Stimulated activated CD8-positive, alpha-beta memory T cell treated with anti-CD3 and anti-CD28 coated beads, Interleukin-2, amount 100 ng/mL, for 1 hour (primary cell): ENCODE measurements around the gene RAP1GDS1.
"Not testable (repeated sequence)": the region's sequence is repeated elsewhere in the genome, so short reads cannot be mapped to it uniquely, and the experiment has no call there.

Source experiments
- DNase-seq, 2 donors: peaks; one replicate each; pipeline ENCODE4 v3.0.0-alpha.2; 2020; ENCODE audit warnings: low read depth in 2 of 2

RAP1GDS1 gene

DNA sequence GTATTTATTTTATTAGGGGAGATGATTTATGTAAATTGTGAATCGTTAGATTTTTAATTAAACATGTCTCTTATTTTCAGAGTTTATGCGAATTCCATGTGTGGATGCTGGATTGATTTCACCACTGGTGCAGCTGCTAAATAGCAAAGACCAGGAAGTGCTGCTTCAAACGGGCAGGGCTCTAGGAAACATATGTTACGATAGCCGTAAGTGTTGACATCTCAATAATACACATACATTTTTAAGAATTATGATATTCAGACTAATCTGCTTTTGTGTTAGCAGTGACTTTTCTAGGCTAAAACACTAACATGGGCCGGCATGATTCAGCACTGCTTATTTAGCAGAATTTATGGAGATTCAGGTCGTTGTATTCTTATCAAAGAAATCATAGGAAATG is 91.2 kb downstream of the RAP1GDS1 start:
- DNase-seq, result no peak

DNA sequence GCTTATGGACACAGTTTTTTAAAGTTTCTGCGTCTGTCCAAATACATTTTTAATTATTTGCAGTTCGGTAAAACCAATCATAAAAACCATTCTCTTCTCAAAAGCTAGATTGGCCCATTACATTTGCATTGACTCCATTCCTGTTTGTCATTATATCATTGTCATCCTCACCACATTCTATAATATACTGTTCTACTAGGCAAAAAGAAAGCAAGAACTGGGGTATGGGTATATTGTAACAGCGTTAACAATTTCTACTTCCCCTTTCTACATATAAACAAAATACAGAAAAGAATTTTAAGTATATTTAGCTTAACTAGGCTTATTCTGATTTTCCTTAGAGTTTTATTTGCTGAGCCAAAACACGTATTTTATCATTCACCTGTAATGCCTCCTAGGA is 91.8 kb downstream of the RAP1GDS1 start:
- DNase-seq, result no peak

DNA sequence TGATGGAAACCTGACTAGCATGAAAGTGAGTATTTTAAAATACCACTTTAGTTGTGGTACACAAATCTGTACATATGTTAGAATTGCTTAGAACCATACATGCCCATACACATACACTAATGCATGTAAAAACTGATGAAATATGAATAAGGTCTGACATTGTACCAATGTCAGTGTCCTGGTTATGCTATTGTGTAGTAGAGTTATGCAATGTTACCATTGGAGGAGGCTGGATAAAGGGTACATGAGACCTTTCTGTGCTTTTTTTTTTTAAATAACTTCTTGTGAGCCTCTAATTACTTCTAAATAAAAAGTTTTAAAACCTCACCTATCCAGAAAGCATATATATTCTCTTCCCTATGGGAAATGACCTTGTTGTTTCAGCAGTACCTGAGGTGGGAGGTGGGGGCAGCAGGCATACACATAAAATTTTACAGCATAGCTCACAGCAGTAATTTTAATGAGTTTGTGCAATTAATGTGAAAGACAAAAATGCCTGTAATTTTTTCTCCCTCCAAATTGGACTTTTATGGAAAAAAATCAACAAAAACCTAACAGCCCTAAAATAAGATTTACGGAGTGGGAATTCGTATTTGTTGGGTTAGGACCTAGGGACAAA is 97.6 kb downstream of the RAP1GDS1 start:
- DNase-seq, result no peak

DNA sequence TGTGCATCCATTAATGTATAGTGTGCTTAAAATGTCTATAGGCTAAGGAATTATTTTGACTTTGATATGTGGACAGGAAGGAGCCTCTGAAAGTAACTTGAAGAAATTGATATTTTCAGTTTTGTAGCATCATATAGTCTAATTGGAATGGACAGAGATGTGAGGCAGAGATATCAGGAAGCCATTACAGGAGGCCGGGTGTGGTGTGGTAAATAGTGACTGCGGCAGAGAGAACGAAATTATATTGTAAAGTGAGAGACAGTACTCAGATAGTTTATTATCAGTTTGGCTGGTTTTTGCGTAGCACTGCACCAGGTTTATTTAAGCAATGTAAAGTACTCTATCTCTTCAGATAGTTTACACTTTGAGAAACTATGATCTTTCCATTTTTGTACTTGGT is 98.5 kb downstream of the RAP1GDS1 start:
- DNase-seq, result no peak

DNA sequence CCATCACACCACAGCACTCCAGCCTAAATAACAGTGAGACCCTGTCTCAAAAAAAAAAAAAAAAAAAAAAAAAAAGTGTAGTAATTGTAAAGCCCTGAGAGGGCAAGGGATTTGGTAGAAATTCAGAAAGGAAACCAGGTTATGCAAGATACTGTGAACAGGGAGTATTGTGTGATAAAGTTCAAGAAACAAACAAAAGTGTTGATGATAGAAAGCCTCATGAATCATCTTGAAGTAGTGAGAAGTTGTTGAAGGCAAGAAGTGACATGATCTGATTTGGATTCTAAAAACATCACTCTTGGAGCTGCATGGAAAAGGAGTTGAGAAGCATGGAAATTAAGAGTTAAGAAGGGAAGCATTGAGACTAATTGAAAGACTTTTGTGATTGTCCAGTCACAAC is 102.2 kb downstream of the RAP1GDS1 start:
- DNase-seq, result no peak

DNA sequence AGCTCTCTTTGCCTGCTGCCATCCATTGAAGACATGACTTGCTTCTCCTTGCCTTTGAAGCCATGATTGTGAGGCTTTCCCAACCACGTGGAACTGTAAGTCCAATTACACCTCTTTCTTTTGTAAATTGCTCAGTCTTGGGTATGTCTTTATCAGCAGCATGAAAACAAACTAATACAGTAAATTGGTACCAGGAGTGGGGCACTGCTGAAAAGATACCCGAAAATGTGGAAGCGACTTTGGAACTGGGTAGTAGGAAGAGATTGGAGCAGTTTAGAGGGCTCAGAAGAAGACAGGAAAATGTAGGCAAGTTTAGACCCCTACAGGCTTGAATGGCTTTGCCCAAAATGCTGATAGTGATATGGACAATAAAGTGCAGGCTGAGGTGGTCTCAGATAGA is 105.1 kb downstream of the RAP1GDS1 start:
- not testable (repeated sequence) for DNase-seq

DNA sequence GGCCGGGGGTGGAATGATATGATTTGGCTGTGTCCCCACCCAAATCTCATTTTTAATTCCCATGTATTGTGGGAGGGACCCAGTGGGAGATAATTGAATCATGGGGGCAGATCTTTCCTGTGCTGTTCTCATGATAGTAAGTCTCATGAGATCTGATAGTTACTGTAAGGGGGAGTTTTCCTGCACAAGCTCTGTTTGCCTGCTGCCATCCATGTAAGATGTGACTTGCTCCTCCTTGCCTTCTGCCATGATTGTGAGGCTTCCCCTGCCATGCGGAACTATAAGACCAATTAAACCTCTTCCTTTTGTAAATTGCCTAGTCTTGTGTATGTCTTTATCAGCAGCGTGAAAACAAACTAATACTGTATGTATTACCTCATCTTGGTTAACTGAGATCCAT is 106.8 kb downstream of the RAP1GDS1 start:
- DNase-seq, result not testable (repeated sequence)

DNA sequence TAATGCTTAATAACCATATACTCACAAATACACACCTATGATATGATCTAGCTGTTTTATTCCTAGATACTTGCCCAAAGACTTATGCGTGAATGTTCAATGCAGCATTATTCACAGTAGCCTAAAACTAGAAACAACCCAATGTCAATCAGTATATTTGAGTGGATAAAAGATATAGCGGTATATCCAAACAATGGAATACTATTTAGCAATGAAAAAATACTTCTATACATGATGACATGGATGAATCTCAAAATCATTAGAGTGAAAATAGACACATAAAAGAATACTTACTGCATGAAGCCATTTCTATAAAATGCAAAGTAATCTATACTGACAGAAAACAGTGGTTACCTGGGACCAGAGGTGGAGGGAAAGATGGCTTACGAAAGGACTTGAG is 108.1 kb downstream of the RAP1GDS1 start:
- no peak for DNase-seq

DNA sequence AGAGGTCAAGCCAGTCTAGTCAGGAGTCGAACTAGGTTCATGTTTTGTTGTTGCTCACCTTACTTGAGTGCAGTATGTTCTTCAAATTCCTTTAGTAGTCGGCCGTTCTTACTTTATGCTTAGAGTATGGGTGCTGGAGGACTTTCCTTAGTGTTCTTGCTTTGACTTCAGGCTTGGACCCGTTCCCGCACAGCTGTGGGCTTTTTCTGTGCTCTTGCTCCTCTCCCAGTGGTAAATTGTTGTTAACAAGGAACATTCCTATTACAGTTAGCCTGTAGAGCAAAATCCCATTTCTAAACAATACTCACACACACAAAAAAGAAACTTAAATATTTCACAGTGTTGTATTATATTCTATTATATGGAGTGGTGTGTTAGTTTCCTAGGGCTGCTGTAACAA is 113.5 kb downstream of the RAP1GDS1 start:
- DNase-seq, result no peak

DNA sequence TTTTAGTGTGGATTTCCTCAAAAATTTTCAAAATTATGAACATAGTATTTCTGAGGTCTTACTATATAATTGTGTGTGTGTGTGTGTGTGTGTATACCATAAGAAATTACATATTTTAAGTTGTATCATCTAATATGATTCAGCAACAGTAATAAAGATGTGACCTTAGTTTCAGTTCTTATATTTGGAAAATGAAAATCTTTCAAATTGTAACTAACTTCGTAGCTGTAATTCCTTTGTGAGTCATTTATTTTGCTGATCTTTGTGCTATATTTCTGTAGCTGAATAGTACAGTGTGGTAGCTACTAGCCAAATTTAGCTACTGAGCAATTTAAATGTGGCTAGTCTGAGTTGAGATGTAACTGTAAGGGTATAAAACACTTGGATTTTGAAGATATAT is 116.4 kb downstream of the RAP1GDS1 start:
- DNase-seq, result no peak

DNA sequence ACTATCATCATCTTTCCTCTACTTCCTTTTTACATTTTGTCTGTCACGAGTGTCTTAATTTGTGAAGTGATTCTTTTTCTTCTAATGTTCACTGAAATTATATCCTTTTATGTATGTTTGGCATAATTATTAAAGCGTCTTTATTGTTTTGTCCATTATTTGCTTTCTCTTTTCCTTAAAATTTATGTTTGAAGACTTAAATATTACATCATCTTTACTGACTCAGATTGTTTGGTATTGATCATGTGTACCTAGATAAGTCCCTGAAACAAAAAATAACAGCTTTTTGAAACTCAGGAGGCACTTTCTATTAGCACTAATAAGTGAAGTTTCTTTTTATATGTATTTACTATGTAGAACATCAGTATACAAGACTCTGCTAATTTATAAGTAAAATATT is 120.1 kb downstream of the RAP1GDS1 start:
- DNase-seq, result no peak

DNA sequence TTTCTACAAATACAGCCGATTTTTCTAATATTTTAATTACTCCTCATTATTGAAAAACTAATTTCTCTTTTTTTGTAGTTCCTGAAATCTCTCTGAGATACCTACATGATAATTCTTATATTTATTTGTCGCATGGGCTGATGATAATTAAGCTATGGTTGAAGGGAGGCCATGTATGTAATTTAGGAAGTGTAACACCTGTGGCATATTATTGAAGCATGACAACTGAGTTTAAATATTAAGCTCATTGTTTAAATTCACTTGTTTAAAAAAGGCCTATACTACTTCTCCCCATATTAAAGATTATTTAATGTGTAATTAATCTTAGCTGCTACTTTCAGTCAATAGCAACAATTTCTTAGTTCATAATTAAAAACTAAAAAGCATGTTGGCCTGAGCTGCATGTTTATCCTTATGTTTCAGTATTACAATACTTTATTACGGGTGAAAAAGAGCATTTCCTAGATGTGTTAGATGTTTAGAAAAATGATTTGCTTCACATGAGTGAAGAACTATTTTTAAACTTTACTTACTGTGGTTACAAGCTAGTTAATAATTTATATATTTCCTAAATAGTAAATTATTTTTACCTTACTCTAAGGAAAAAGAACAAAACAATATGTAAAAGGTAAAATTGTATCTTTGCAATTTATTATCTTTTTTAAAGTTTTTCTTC is 122.4 kb downstream of the RAP1GDS1 start:
- no peak for DNase-seq

DNA sequence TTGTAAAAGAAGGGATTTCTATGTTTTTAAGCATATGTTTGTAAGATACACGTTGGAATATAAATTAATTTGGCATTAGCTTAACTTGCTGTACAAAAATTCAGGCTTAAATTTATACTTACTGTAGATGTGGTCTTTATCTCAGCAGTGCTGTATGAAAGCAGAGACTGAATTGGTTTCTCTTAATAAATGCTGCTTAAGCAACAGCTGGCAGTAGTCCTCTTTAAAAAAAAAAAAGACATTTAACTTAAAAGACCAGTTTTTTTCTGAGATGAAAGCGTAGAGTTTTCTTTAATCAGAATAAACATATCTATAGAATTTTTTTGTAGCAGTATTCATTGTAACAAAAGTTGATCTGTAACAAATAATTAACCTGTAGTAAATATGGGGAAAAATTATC is 124.6 kb downstream of the RAP1GDS1 start:
- no peak for DNase-seq

DNA sequence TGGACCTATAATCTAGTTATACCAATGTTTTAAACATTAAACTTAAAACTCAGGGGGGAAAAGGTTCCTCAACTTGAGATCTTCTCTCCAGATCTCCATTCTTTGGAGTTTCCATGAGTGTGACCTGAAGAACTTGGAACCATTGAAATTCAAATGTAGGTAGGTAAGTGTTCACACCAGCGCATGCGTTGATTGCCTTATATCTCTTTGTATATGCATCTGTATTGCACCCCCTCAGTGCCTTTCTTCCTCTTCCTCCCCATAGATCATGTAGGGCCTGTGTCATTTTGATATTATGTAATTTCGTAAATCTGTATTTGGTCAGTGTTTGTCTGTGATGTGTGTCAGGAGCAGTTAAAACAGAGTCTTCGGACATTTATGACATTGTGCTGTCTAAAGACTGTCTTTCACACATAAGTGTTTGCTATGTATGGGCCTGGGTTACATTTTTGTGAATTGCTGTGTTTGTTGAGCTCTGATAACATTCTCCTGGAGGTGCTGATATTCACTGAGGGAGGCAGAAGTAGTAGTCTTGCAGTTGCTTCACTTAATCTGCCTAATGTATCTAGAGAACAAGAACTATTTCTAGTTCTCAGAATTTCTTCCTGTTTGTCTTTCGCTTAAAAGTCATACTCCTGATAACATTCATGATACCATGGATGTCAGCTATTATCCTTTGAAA is 126.3 kb downstream of the RAP1GDS1 start:
- no peak for DNase-seq

DNA sequence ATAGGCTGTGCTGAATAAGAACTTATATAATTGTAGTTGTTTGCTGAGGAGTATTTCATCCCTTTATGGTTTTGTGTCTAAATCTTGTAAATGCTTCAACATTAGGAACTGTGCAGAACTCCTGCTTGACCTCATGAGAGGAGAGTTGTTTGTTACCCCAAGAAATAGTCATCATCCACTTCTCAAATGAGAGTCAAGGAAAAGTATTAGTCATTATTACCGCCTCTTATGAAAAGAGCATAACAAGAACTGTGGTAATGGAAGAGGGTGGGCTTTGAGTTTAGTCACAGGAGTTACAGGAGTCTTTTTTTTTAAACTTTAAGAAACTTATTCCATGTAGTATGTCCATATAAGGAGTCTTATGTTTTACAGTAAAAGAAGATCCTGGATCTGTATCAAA is 132.9 kb downstream of the RAP1GDS1 start:
- DNase-seq, result no peak

DNA sequence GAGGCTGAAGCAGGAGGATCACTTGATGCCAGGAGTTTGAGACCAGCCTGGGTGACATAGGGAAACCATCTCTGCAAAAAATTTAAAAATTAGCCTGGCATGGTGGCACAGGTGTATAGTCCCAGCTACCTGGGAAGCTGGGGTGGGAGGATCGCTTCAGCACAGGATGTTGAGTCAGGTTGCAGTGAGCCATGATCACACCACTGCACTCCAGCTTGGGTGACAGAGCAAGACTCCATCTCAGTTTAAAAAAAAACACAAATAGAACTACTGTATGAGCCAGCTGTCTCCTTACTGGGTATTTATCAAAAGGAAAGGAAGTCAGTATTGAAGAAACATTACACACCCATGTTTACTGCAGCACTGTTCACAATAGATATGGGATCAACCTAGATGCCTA is 138.7 kb downstream of the RAP1GDS1 start:
- no peak for DNase-seq

DNA sequence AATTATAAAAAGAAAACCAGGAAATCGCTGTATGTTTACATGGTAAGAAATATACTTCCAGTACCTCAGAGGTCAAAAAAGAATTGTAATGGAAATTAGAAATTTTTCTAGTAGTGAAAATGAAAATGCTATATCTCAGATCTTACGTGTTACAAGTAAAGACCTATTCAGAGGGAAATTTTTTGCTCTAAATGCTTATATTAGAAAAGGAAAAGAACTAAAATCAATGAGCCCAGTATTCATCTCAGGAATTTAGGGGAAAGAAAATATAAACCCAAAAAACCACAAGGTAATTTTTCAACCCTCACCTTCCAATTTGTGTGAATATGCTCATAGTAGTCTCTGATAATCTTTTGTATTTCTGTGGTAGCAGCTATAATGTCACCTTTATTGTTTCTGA is 145.6 kb downstream of the RAP1GDS1 start:
- no peak for DNase-seq

DNA sequence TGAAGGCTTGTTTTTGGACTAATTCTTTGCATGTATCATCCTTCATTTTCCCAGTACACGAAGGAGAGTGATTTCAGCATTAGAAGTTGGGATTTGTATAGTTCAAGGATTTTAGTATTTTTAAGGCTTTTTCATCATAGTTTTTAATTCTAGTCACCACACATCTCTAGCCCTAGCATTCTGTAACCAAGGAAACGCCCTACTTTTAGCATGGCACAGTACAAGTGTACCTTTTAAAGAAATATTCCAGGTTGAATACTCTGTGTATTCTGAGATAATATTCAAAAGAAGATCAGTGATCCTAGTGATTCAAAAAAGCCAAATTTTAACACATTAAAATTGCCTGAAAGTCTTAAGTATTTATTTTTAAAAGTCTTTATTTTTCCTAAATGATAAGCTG is 150.5 kb downstream of the RAP1GDS1 start:
- DNase-seq, result no peak

DNA sequence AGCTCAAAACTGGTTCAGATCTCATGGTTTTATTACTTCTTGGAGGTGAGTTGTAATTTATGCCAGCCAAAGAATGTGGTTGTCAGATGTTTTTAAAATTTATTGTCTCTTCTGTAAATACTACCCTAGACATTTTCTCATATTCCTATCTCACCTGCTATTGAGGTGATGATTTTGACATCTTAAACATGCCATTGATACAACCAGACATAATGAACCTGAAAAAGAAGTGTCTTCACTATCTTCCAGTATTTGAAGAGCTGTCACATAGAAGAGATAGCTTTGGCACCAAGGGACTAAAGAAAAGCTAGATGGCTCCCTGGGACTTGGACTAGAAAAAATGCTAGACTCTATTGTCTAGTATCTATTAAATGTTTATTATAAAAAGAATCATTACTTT is 155.7 kb downstream of the RAP1GDS1 start:
- DNase-seq, result no peak

DNA sequence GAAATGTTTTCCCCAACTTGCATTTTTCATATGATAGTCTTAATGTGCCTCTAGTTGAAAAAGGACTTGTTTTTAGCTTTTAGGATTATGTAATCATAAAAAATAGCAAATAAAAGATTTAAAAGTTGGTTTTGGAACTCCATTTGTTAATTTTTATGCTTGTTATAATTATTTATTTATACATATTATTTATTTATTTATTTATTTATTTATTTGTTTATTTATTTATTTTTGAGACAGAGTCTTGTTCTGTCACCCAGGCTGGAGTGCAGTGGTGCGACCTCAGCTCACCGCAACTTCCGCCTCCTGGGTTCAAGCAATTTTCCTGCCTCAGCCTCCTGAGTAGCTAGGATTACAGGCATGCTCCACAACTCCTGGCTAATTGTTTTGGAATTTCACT is 159.0 kb downstream of the RAP1GDS1 start:
- DNase-seq, result not testable (repeated sequence)

DNA sequence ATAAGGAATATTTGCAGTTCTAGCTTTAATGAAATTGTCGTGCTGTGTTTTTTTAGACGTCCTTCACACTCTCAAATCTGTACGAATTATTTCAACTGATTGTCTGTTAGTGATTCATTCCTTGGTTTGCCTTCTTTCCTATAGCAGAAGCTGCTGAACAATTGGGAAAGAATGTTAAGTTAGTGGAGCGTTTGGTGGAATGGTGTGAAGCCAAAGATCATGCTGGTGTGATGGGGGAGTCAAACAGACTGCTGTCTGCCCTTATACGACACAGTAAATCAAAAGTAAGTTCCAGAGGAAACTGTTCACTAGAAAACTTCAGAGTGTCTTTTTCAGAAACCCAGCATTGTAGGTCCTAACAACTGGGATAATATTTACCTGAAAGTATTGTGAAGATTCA is 159.9 kb downstream of the RAP1GDS1 start:
- no peak for DNase-seq

DNA sequence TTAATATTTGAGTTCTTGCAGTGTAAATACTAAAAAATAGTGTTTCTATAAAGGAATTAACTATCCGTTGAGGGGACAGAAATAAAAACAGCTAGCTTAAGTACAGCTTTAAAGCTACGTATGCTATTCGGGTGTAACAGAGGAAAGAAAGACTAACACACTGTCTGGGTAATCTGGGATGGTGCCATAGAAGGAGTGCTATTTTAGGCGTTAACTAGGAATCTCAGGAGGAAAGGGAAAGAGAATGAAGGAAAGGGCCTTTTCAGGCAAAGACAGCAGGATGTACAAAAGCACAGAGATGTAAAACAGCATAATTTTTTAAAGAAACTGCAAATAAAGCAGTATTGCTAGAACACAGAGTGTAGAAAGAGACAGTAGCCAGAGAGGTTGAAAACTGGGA is 161.8 kb downstream of the RAP1GDS1 start:
- DNase-seq, result no peak

DNA sequence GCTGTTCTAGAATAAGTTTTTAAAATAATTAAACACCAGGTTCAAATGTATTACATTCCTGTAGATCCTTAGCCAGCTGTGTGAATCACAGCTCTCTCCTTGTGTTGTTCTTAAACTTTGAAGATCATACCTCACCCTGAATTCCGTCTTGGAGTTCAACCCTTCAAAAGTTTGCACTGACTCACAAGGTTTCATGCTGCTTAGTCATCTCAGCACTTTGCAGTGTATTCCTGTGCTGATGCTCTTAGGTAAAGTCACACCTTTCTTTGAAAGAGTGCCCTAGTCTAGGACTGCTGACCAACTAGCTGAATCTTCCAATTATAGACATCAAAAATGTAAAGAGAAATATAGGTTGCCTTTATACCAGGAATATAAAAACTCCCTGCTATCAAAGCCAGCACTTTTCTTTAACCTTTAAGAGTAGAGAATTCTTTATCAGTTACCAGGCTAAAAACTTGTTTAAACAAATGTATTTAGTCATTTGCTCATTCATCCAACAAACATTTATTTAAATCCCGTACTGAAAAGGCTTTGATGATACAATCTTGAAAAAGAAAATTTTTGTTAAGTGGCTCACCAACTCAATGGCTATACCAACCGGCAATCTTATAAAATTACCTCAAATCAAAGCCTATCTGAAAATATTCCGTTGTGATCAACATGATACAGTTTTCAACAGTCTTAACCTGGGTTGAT is 169.7 kb downstream of the RAP1GDS1 start:
- DNase-seq, result no peak
